Dendritic cell treated with granulocyte-macrophage colony-stimulating factor and Interleukin-4, amounts not matched to agents 40 ng/mL and 50 ng/mL, for 4 days (primary cell): Measurements from ENCODE around the gene TUFM.

ENCODE experiments used
- H3K27ac Mint-ChIP-seq: one replicate; pipeline ENCODE4 v1.8.0; 2022; ENCODE audit warnings: mild to moderate bottlenecking, mixed read lengths
- H3K27me3 Mint-ChIP-seq: one replicate; pipeline ENCODE4 v1.8.0; 2022; ENCODE audit warnings: mild to moderate bottlenecking, mixed read lengths
- H3K36me3 Mint-ChIP-seq: one replicate; pipeline ENCODE4 v1.8.0; 2022; ENCODE audit warnings: low read depth, mixed read lengths
- H3K4me1 Mint-ChIP-seq: one replicate; pipeline ENCODE4 v1.8.0; 2022; ENCODE audit warnings: low read depth, mixed read lengths
- H3K4me3 Mint-ChIP-seq: one replicate; pipeline ENCODE4 v1.8.0; 2022; ENCODE audit warnings: mild to moderate bottlenecking, moderate library complexity, mixed read lengths
- H3K9me3 Mint-ChIP-seq: one replicate; pipeline ENCODE4 v1.8.0; 2022; ENCODE audit warnings: mixed read lengths
- intact Hi-C: fragments of 100-400 bp; cut with micrococcal nuclease; formaldehyde crosslinking; loops from one replicate; pipeline ENCODE4 v1.15.0; 2022

Gene TUFM

DNA sequence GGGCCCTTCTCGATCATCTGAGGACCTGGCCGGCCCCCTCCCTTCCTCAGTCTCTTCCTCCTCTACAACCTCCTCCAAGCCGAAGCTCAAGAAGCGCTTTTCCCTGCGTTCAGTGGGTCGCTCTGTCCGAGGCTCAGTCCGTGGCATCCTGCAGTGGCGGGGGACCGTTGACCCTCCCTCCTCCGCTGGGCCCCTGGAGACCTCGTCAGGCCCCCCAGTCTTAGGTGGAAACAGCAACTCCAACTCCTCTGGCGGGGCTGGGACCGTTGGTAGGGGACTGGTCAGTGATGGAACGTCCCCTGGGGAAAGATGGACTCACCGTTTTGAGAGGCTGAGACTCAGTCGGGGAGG lies 20.3 kb upstream of the TUFM start:
- Mint-ChIP-seq H3K36me3 (peaks cover 75% of the 10 kb centered on the region), H3K9me3 (no peaks in the 10 kb centered on the region), H3K4me3 (no peak overlapping the region), H3K27ac (no peak overlapping the region), H3K4me1 (peaks cover 26% of the 10 kb centered on the region), H3K27me3 (no peaks in the 10 kb centered on the region)
- intact Hi-C loops: loop anchor here (10.0 kb wide), 1 partner anchor 58 kb away; the partner anchor contains the start of gene RABEP2

DNA sequence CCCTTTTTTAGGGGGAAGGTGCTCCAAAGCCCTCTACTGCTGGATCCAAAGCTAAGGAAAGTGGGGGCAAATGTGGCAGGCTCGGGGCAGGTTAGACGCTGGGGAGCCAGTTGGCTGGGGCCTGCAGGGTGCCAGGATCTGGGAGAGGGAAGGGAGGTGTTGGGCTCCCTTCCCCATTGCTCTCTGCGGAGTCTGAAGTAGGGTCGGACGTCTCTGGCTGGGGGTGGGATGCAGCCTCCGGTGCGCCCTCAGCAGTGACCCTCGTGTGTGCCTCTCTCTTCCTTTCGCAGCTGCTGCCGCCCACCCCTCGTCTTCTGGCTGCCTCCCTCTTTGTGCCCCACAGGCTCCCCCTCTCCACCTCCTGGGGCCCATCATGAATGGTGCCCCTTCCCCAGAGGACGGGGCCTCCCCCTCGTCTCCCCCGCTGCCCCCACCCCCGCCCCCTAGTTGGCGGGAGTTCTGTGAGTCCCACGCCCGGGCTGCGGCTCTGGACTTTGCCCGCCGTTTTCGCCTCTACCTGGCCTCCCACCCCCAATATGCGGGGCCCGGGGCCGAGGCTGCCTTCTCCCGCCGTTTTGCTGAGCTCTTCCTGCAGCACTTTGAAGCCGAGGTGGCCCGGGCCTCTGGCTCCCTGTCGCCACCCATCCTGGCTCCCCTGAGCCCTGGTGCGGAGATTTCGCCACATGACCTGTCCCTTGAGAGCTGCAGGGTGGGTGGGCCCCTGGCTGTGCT lies 19.7 kb upstream of the TUFM start:
- H3K27ac Mint-ChIP-seq: peak overlapping the region; percentile 41

DNA sequence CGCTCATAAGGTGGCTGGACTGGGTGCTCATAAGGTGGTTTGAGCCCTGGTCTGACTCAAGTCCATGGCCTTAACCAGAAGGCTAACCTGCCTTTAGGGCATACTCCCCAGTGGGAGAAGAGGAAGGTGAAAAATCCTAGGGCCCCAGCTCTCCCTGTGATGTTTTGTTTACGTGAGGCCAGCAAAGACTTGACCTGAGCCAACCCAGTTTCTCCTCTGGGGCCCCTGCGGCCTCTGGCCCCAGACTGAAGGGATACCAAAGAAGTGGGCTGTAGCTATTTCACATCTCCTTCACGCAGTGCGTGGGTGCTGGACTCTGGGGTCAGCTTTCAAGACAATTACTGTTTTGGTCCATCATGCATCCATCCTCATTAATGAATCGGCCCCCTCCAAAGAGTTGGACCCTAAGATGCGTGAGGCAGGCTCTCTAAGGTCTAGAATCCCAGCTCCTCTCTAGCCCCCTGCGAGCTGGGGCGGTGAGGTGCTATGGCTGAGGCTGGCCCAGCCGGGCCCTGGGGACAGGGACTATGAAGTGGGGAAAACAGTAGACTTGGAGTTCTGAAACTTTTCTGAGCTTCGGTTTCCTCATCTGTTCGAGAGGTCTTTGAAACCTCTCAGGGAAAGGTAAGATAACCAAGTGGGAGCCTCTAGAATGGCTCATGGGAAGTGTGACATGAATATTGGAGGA lies 19.0 kb upstream of the TUFM start:
- H3K27ac Mint-ChIP-seq: peak overlapping the region; percentile 41
- peak overlapping the region; percentile 89 for H3K4me3 Mint-ChIP-seq
- no peaks in the 10 kb centered on the region for H3K9me3 Mint-ChIP-seq
- intact Hi-C loops: loop anchor here (10.0 kb wide), 1 partner anchor 60 kb away; the partner anchor contains the start of gene RABEP2
- H3K36me3 Mint-ChIP-seq: peaks cover 63% of the 10 kb centered on the region
- H3K27me3 Mint-ChIP-seq: no peaks in the 10 kb centered on the region
- peaks cover 26% of the 10 kb centered on the region for H3K4me1 Mint-ChIP-seq

More for the DNA sequence above, 19.7 kb upstream of the TUFM start:
- intact Hi-C loops: loop anchor here (10.0 kb wide), 1 partner anchor 59 kb away; the partner anchor contains the start of gene RABEP2
- Mint-ChIP-seq H3K4me1 (peaks cover 26% of the 10 kb centered on the region), H3K9me3 (no peaks in the 10 kb centered on the region), H3K4me3 (no peak overlapping the region), H3K36me3 (peaks cover 70% of the 10 kb centered on the region), H3K27me3 (no peaks in the 10 kb centered on the region)

DNA sequence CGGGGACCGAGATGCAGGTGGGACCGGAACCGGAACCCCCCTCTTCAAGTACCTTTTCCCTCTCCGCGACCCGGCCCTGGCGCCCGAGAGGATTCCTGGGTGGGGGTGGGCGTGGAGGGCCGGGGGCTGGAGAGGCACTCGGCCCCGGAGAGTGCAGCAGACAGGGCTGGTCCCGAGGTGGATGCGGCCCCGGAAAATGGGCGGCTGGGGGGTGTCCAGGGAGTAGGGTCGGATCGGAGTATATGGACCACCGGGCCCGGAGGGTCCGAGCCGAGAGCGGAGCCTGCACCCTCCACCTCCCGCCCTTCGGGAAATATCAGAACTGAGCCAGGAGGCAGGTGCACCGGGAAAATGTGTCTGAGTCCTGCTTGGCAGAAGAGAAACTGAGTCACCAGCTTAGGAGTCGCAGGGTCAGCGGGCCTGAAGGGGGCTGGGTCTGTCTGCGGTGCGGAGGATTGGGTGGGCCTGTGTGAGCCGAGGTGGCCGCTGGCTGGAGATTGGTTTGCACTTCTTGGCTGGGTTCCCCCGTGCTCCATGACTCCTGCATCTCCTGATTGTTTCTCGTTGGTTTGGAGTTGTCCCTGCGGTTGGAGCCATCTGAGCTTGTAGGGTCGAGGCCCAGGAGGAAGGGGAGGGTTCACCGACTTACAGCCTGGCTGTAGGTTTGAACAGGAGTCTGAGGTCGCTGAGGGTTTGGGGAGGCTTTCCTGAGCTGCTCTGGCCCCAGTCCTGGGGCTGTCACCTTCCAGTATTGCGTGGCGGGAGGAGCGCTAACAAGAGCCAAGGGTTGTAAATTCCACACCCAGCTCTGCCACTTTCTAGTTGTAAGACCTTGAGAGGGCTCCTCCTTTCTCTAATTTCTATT lies 18.0 kb upstream of the TUFM start:
- H3K36me3 Mint-ChIP-seq: peaks cover 53% of the 10 kb centered on the region
- H3K27ac Mint-ChIP-seq: peak overlapping the region; percentile 96
- no peaks in the 10 kb centered on the region for H3K27me3 Mint-ChIP-seq
- H3K4me3 Mint-ChIP-seq: peak overlapping the region; percentile 89
- intact Hi-C loops: loop anchor here (1.0 to 10.0 kb wide), 2 partner anchors 18 to 61 kb away; partner anchors contain the start of genes RABEP2 and TUFM
- no peaks in the 10 kb centered on the region for H3K9me3 Mint-ChIP-seq
- peaks cover 26% of the 10 kb centered on the region for H3K4me1 Mint-ChIP-seq

DNA sequence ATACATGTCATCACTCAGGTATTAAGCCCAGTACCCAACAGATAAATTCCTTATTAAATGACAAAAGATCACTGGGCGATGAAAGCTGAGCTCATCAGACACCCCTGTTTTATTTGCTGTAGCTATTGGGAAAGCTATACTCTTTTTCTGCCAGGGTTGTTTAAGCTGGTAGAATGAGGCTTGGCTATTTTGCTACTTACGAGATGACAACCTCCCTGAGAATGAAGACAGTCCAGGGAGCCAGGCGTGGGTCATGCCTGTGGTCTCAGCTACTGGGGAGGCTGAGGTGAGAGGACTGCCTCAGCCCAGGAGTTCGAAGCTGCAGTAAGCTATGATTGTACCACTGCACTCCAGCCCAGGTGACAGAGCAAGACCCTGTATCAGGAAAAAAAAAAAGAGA lies 13.2 kb upstream of the TUFM start:
- Mint-ChIP-seq H3K27ac (no peak overlapping the region), H3K4me3 (no peak overlapping the region), H3K27me3 (no peaks in the 10 kb centered on the region), H3K4me1 (peaks cover 4% of the 10 kb centered on the region), H3K36me3 (peaks cover 15% of the 10 kb centered on the region), H3K9me3 (no peaks in the 10 kb centered on the region)
- intact Hi-C loops: no loop called here

DNA sequence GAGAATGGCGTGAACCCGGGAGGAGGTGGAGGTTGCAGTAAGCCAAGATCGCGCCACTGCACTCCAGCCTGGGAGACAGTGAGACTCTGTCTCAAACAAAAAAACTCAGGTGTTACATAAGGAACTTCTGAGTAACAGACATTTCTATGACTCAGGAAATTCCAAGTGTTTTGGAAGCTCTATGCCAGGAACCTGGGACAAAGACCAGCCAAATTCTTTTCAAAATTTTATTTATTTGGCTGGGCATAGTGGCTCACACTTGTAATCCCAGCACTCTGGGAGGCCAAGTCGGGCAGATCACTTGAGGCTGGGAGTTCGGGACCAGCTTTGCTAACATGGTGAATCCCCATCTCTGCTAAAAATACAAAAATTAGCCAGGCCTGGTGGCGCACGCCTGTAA lies 12.3 kb upstream of the TUFM start:
- Mint-ChIP-seq H3K27ac (no peak overlapping the region), H3K9me3 (no peaks in the 10 kb centered on the region), H3K36me3 (peaks cover 6% of the 10 kb centered on the region), H3K4me1 (no peaks in the 10 kb centered on the region), H3K27me3 (no peaks in the 10 kb centered on the region), H3K4me3 (no peak overlapping the region)
- intact Hi-C loops: no loop called here

DNA sequence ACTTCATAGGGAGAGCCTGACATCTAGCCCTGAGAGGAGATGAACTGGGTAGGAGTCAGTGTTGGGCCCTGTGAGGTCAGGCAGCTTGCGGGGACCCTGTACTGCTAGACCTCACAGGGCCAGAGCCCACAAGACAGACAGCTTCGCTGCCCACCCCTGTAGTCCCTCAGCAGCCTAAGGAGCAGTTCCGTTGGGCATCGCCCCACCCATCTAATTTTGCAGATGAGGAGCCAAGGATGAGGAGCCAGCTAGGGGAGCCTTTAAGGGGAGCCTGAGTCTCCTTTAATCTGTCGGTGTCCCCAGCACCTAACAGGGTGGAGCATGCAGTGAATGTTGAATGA lies 755 bp upstream of the TUFM start:
- intact Hi-C loops: loop anchor here (1.0 kb wide), 3 partner anchors 16 to 103 kb away; partner anchors contain the start of genes NFATC2IP and SH2B1
- no peaks in the 10 kb centered on the region for H3K27me3 Mint-ChIP-seq
- peaks cover 50% of the 10 kb centered on the region for H3K36me3 Mint-ChIP-seq
- peak overlapping the region; percentile 96 for H3K4me3 Mint-ChIP-seq
- H3K27ac Mint-ChIP-seq: peak overlapping the region; percentile 96
- peaks cover 30% of the 10 kb centered on the region for H3K4me1 Mint-ChIP-seq
- no peaks in the 10 kb centered on the region for H3K9me3 Mint-ChIP-seq

DNA sequence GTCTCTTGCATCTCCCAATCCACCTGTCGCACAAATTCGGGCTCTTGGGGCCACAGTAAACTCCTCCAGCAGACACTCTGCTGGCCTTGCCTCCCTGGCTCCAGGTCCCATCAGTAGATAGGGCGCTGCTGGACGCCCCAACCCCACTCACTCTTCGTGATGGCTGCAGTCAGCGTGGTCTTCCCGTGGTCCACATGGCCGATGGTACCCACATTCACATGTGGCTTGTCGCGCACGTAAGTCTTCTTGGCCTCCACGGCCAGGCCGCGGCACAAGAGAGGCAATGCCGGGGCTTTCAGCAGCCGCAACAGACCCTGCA lies 428 bp downstream of the TUFM start:
- H3K9me3 Mint-ChIP-seq: no peaks in the 10 kb centered on the region
- peak overlapping the region; percentile 96 for H3K27ac Mint-ChIP-seq
- peaks cover 59% of the 10 kb centered on the region for H3K36me3 Mint-ChIP-seq
- peak overlapping the region; percentile 96 for H3K4me3 Mint-ChIP-seq
- intact Hi-C loops: loop anchor here (1.0 kb wide), 3 partner anchors 18 to 105 kb away; partner anchors contain the start of genes NFATC2IP and SH2B1
- peaks cover 30% of the 10 kb centered on the region for H3K4me1 Mint-ChIP-seq
- no peaks in the 10 kb centered on the region for H3K27me3 Mint-ChIP-seq

DNA sequence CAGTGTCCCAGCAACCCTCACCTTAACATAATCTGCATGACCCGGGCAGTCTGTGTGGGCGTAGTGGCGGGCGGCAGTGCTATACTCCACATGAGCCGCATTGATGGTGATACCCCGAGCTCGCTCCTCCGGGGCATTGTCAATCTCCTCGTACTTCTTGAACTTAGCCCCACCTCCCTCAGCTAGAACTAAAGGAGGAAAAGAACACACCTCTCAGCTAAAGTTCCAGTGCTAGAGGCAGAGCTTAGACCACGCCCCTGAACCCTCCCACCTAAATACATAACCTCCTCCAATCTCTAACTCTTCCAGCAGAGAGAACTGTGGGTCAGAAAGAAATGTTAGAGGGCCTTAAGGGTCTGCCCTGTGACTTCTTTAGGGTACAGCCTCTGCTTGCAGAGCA lies 855 bp downstream of the TUFM start:
- H3K9me3 Mint-ChIP-seq: no peaks in the 10 kb centered on the region
- peaks cover 30% of the 10 kb centered on the region for H3K4me1 Mint-ChIP-seq
- peaks cover 59% of the 10 kb centered on the region for H3K36me3 Mint-ChIP-seq
- H3K4me3 Mint-ChIP-seq: peak overlapping the region; percentile 96
- peak overlapping the region; percentile 96 for H3K27ac Mint-ChIP-seq
- intact Hi-C loops: no loop called here
- no peaks in the 10 kb centered on the region for H3K27me3 Mint-ChIP-seq

DNA sequence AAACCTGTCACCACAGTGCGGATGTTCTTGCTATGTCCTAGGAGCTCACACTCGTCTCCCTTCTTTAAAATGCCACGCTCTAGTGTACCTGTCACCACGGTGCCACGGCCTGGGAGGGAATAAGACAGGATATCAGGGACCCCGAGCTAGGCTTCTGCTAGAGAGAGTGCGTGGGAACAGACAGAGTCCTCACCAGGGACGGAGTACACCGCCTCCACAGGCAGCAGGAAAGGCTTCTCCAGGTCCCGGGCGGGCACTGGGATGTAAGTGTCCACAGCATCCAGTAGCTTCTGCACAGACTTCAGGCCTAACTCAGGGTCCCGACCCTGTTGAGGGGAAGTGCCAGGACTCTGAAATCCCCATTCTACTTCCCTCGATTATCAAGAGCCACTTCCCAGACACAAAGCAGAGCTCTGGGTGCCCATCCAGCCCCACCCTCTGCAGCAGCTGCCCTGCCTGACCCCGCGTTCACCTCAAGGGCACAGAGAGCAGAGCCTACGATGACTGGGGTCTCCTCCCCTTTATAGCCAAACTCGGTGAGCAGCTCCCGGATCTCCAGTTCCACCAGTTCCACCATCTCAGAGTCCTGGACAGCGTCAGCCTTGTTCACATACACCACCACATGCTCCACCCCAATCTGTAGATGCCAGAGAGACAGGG lies 1.8 kb downstream of the TUFM start:
- peaks cover 39% of the 10 kb centered on the region for H3K4me1 Mint-ChIP-seq
- peak overlapping the region; percentile 96 for H3K27ac Mint-ChIP-seq
- peak overlapping the region; percentile 96 for H3K4me3 Mint-ChIP-seq
- no peaks in the 10 kb centered on the region for H3K27me3 Mint-ChIP-seq
- peaks cover 59% of the 10 kb centered on the region for H3K36me3 Mint-ChIP-seq
- intact Hi-C loops: no loop called here
- H3K9me3 Mint-ChIP-seq: no peaks in the 10 kb centered on the region

DNA sequence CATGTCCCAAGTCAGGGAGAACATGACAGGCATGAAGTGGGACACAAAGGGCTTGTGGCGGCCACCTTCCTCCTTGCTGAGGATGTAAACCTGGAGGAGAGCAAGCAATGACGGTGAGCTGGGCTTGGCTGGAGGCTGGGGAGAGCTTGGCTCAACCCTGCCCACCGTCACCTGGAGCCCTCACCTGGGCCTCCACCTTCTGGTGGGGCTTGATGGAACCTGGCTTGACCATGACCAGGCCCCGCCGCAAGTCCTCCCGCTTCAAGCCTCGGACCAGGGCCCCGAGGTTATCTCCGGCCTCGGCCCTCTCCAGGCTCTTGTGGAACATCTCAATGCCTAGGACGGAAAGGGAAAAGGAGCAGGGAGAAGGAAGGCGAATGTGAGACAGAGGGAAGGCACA lies 2.4 kb downstream of the TUFM start:
- Mint-ChIP-seq H3K27ac (no peak overlapping the region), H3K9me3 (no peaks in the 10 kb centered on the region), H3K4me1 (peaks cover 45% of the 10 kb centered on the region), H3K27me3 (no peaks in the 10 kb centered on the region), H3K4me3 (no peak overlapping the region), H3K36me3 (peaks cover 60% of the 10 kb centered on the region)
- intact Hi-C loops: no loop called here

DNA sequence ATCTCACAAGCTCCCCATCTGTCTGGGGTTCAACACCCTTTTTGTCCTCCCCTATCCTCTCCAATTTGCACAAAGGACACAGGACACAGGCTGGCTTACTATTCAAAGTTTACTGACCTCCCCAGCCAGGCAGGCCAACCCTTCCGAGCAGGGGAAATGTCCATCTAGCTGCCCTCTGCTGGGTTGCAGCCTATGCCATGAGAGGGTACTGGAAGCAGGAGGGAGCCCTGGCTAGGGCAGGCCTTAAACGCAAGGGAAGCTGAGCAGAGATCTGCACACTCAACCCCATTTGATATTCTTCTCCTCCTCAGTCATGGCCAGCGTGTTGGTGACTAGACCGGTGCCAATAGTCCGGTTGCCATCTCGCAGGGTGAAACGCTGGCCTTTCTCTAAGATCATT lies 3.5 kb downstream of the TUFM start:
- Mint-ChIP-seq H3K36me3 (peaks cover 70% of the 10 kb centered on the region), H3K27ac (no peak overlapping the region), H3K4me1 (peaks cover 56% of the 10 kb centered on the region), H3K4me3 (no peak overlapping the region), H3K9me3 (no peaks in the 10 kb centered on the region), H3K27me3 (no peaks in the 10 kb centered on the region)
- intact Hi-C loops: no loop called here

DNA sequence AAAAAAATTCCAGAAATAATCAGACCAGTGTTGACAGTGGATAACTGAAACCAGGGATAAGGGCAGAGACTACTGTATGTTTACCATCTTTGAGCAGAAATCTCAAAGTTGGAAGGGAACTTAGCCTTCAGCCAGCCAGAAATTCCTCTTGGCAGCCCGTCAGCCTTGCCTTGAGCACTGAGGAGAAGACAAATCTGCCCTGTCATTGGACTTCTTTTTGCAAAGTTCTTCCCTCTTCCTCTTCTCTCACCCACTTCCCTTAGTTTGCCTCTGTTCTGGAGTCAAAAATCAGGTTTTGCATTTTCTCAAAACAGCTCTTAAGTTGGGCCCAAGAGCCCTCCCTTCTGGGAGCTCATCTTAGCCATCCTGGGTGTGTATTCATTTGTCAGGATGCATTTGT lies 6.2 kb downstream of the TUFM start:
- H3K4me1 Mint-ChIP-seq: peaks cover 43% of the 10 kb centered on the region
- peaks cover 79% of the 10 kb centered on the region for H3K36me3 Mint-ChIP-seq
- no peak overlapping the region for H3K4me3 Mint-ChIP-seq
- H3K9me3 Mint-ChIP-seq: no peaks in the 10 kb centered on the region
- H3K27me3 Mint-ChIP-seq: no peaks in the 10 kb centered on the region
- peak overlapping the region; percentile 59 for H3K27ac Mint-ChIP-seq
- intact Hi-C loops: no loop called here
